ENCODE results near the gene WWP2. TPM values are rescaled to one million over a fixed set of nuclear protein-coding genes. Genes with fewer than 3 reads are reported as not detected.
A peak's percentile ranks its signal among the peaks of the same experiment; 100 is the strongest.

WWP2 gene
- total and polyA plus RNA-seq, 4 donors, result 26.1 to 86.6 (median 43.4) TPM

- 96 to 97% methylated on average over 16 of the region's 16 CpGs for WGBS, 2 donors
- Histone ChIP-seq H3K9ac (ENCODE audit: insufficient read depth in 1 of 2, low read length in 2 of 2) (no peak overlapping the region), H3K4me3 (no peak overlapping the region), H3K9me3 (ENCODE audit: control insufficient read depth in 4 of 4, insufficient read depth in 3 of 4, low read length in 3 of 4) (no peaks in the 10 kb centered on the region), H3K36me3 (ENCODE audit: control insufficient read depth in 4 of 4, insufficient read depth in 4 of 4, low read length in 4 of 4) (peaks cover 7 to 85% (median 24%) of the 10 kb centered on the region in 4 donors), H3K27me3 (ENCODE audit: control insufficient read depth in 3 of 3, insufficient read depth in 3 of 3, low read length in 2 of 3) (no peaks in the 10 kb centered on the region), H3K27ac (ENCODE audit: low read depth in 1 of 2, low read length in 1 of 2) (no peak overlapping the region), H3K4me1 (ENCODE audit: control insufficient read depth in 5 of 5, insufficient read depth in 5 of 5, low read length in 5 of 5) (peaks cover 0 to under 1% (median 0%) of the 10 kb centered on the region in 5 donors)
- DNase-seq (no peak), ATAC-seq (ENCODE audit: insufficient read depth, low FRiP score) (no peak)
- TF ChIP-seq, protein P1, sequence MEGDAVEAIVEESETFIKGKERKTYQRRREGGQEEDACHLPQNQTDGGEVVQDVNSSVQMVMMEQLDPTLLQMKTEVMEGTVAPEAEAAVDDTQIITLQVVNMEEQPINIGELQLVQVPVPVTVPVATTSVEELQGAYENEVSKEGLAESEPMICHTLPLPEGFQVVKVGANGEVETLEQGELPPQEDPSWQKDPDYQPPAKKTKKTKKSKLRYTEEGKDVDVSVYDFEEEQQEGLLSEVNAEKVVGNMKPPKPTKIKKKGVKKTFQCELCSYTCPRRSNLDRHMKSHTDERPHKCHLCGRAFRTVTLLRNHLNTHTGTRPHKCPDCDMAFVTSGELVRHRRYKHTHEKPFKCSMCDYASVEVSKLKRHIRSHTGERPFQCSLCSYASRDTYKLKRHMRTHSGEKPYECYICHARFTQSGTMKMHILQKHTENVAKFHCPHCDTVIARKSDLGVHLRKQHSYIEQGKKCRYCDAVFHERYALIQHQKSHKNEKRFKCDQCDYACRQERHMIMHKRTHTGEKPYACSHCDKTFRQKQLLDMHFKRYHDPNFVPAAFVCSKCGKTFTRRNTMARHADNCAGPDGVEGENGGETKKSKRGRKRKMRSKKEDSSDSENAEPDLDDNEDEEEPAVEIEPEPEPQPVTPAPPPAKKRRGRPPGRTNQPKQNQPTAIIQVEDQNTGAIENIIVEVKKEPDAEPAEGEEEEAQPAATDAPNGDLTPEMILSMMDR (IDR thresholded peaks at IDR 0.05; ENCODE audit: control extremely low read depth, extremely low read depth), result no peak
These were observed 174.1 kb downstream of the WWP2 start for GRCh38 chr16:69936252-69936651.

- Histone ChIP-seq H3K9ac (ENCODE audit: insufficient read depth in 1 of 2, low read length in 2 of 2) (no peak overlapping the region), H3K4me3 (no peak overlapping the region), H3K36me3 (ENCODE audit: control insufficient read depth in 4 of 4, insufficient read depth in 4 of 4, low read length in 4 of 4) (peaks cover 7 to 82% (median 24%) of the 10 kb centered on the region in 4 donors), H3K9me3 (ENCODE audit: control insufficient read depth in 4 of 4, insufficient read depth in 3 of 4, low read length in 3 of 4) (no peaks in the 10 kb centered on the region), H3K27me3 (ENCODE audit: control insufficient read depth in 3 of 3, insufficient read depth in 3 of 3, low read length in 2 of 3) (no peaks in the 10 kb centered on the region), H3K4me1 (ENCODE audit: control insufficient read depth in 5 of 5, insufficient read depth in 5 of 5, low read length in 5 of 5) (peaks cover 0 to 6% (median 0%) of the 10 kb centered on the region in 5 donors), H3K27ac (ENCODE audit: low read depth in 1 of 2, low read length in 1 of 2) (no peak overlapping the region)
- 96 to 97% methylated on average over 21 of the region's 21 CpGs for WGBS, 2 donors
- TF ChIP-seq, protein P1 (IDR thresholded peaks at IDR 0.05; ENCODE audit: control extremely low read depth, extremely low read depth), result no peak
- DNase-seq, result no peak
- ATAC-seq (ENCODE audit: insufficient read depth, low FRiP score), result no peak
These were observed 174.6 kb downstream of the WWP2 start for GRCh38 chr16:69936751-69937211.

GRCh38 chr16:69937465-69937951, 175.4 kb downstream of the WWP2 start:
- peaks cover 0 to 13% (median 3%) of the 10 kb centered on the region in 5 donors for H3K4me1 ChIP-seq (ENCODE audit: control insufficient read depth in 5 of 5, insufficient read depth in 5 of 5, low read length in 5 of 5)
- WGBS, 2 donors, result 91 to 93% methylated on average over 16 of the region's 16 CpGs
- H3K9me3 ChIP-seq (ENCODE audit: control insufficient read depth in 4 of 4, insufficient read depth in 3 of 4, low read length in 3 of 4), result no peaks in the 10 kb centered on the region
- DNase-seq (no peak), ATAC-seq (ENCODE audit: insufficient read depth, low FRiP score) (no peak)
- peak overlapping the region in 1 of 2 donors; percentile 5 for H3K27ac ChIP-seq (ENCODE audit: low read depth in 1 of 2, low read length in 1 of 2)
- H3K27me3 ChIP-seq (ENCODE audit: control insufficient read depth in 3 of 3, insufficient read depth in 3 of 3, low read length in 2 of 3), result no peaks in the 10 kb centered on the region
- no peak overlapping the region for H3K4me3 ChIP-seq
- TF ChIP-seq, protein P1 (IDR thresholded peaks at IDR 0.05; ENCODE audit: control extremely low read depth, extremely low read depth), result no peak
- no peak overlapping the region for H3K9ac ChIP-seq (ENCODE audit: insufficient read depth in 1 of 2, low read length in 2 of 2)
- peaks cover 7 to 78% (median 24%) of the 10 kb centered on the region in 4 donors for H3K36me3 ChIP-seq (ENCODE audit: control insufficient read depth in 4 of 4, insufficient read depth in 4 of 4, low read length in 4 of 4)
